Mesendoderm (in vitro differentiated cells): ENCODE data around the gene DERA.

ENCODE experiments used
- DNase-seq: peaks from one replicate; pipeline ENCODE4 v3.0.0; 2013
- H2AK5ac ChIP-seq: 2 replicates; pipeline ENCODE4 v1.6.1; 2013; ENCODE audit warnings: low read length, inconsistent platforms
- H2BK120ac ChIP-seq: 2 replicates; pipeline ENCODE4 v1.6.1; 2013; ENCODE audit warnings: low read depth, mild to moderate bottlenecking, low read length, moderate library complexity, mixed read lengths
- H2BK15ac ChIP-seq: replicated peaks from 2 replicates; pipeline ENCODE4 v1.6.1; 2013; ENCODE audit warnings: low read depth, mild to moderate bottlenecking, moderate library complexity
- H2BK5ac ChIP-seq: 2 replicates; pipeline ENCODE4 v1.6.1; 2013; ENCODE audit warnings: low read length, inconsistent platforms
- H3K18ac ChIP-seq: 2 replicates; pipeline ENCODE4 v1.6.1; 2013; ENCODE audit warnings: mild to moderate bottlenecking, low read length, mixed read lengths
- H3K23ac ChIP-seq: one replicate; pipeline ENCODE4 v1.6.1; 2013; ENCODE audit warnings: low read length
- H3K27ac ChIP-seq: 2 replicates; pipeline ENCODE4 v1.5.1; 2013; ENCODE audit warnings: low read depth, mild to moderate bottlenecking, inconsistent platforms, low read length, moderate library complexity
- H3K27me3 ChIP-seq: 2 replicates; pipeline ENCODE4 v1.6.1; 2013; ENCODE audit warnings: low read length, control low read depth, mild to moderate bottlenecking, inconsistent platforms; ENCODE audit not compliant: insufficient read depth, poor library complexity
- H3K36me3 ChIP-seq: 2 replicates; pipeline ENCODE4 v1.6.1; 2013; ENCODE audit warnings: low read length, inconsistent platforms; ENCODE audit not compliant: control insufficient read depth, insufficient read depth
- H3K4ac ChIP-seq: one replicate; pipeline ENCODE4 v1.6.1; 2013; ENCODE audit warnings: low read depth, mild to moderate bottlenecking, low read length, moderate library complexity
- H3K4me1 ChIP-seq: 2 replicates; pipeline ENCODE4 v1.6.1; 2013; ENCODE audit warnings: low read depth, low read length, inconsistent platforms; ENCODE audit not compliant: control insufficient read depth
- H3K4me2 ChIP-seq: 2 replicates; pipeline ENCODE4 v1.6.1; 2013; ENCODE audit warnings: low read length
- H3K4me3 ChIP-seq: 2 replicates; pipeline ENCODE4 v1.5.1; 2013; ENCODE audit warnings: mild to moderate bottlenecking, low read length
- H3K56ac ChIP-seq: one replicate; pipeline ENCODE4 v1.6.1; 2013; ENCODE audit warnings: low read length
- H3K79me1 ChIP-seq: 2 replicates; pipeline ENCODE4 v1.6.1; 2013; ENCODE audit warnings: low read length, inconsistent platforms
- H3K79me2 ChIP-seq: 2 replicates; pipeline ENCODE4 v1.6.1; 2013; ENCODE audit warnings: mild to moderate bottlenecking, low read length; ENCODE audit not compliant: control insufficient read depth, insufficient read depth
- H3K9ac ChIP-seq: 2 replicates; pipeline ENCODE4 v1.6.1; 2013; ENCODE audit warnings: low read length, inconsistent platforms
- H4K5ac ChIP-seq: one replicate; pipeline ENCODE4 v1.6.1; 2013; ENCODE audit warnings: low read length
- H4K8ac ChIP-seq: one replicate; pipeline ENCODE4 v1.6.1; 2013; ENCODE audit warnings: low read depth, mild to moderate bottlenecking, control low read depth, low read length, moderate library complexity
- WGBS: extraction: QIAGEN DNeasy Blood & Tissue Kit; methylation state at CpG from one replicate; pipeline ENCODE4 v1.1.7; 2013; ENCODE audit warnings: low lambda C conversion rate, missing lambda C conversion rate; ENCODE audit not compliant: insufficient coverage; ENCODE audit errors: extremely low coverage; 5-methylcytosine and 5-hydroxymethylcytosine counted together

The DERA gene

GRCh38 chr12:16086462-16086861 lies 175.3 kb downstream of the DERA start:
- Histone ChIP-seq H3K4me2 (no peak overlapping the region), H3K27ac (no peak overlapping the region), H2BK120ac (no peak overlapping the region), H3K9ac (no peak overlapping the region), H3K27me3 (no peaks in the 10 kb centered on the region), H3K18ac (no peak overlapping the region), H2BK15ac (no peak overlapping the region), H4K8ac (no peak overlapping the region), H3K4ac (no peak overlapping the region), H3K4me1 (no peaks in the 10 kb centered on the region), H2BK5ac (no peak overlapping the region), H3K36me3 (no peaks in the 10 kb centered on the region), H3K79me1 (no peaks in the 10 kb centered on the region), H3K4me3 (no peak overlapping the region), H3K23ac (no peak overlapping the region), H2AK5ac (no peak overlapping the region), H3K56ac (no peak overlapping the region), H4K5ac (no peak overlapping the region), H3K79me2 (no peaks in the 10 kb centered on the region)
- no CpG with 5 or more reads among the region's 8 CpGs for WGBS
- no peak for DNase-seq

DNA sequence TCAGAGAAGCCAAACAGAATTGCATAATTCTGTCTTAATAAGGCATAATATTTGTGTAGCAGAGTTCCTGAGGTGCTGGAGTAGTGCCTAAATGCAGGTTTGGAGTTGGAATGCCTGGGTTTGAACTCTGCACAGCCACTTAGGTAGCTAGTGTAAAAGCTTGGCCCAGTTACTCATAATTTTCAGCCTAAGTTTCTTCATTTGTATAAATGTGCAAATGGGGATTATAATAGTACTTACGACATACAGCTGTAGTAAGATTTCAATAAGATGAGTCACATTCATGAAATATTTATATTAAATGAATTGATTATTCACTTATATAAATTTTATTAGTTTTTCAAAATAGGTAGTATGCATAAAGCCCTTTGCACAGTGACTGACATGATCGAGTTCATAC lies 175.8 kb downstream of the DERA start:
- no peak overlapping the region for H3K23ac ChIP-seq
- no CpG with 5 or more reads among the region's 2 CpGs for WGBS
- H3K4me1 ChIP-seq = no peaks in the 10 kb centered on the region
- H3K9ac ChIP-seq = no peak overlapping the region
- no peaks in the 10 kb centered on the region for H3K79me1 ChIP-seq
- H3K27me3 ChIP-seq = no peaks in the 10 kb centered on the region
- H3K4ac ChIP-seq = no peak overlapping the region
- no peak overlapping the region for H2BK120ac ChIP-seq
- H3K56ac ChIP-seq = no peak overlapping the region
- H3K4me2 ChIP-seq = no peak overlapping the region
- H3K4me3 ChIP-seq = no peak overlapping the region
- no peak overlapping the region for H2BK15ac ChIP-seq
- no peak overlapping the region for H4K5ac ChIP-seq
- H3K18ac ChIP-seq = no peak overlapping the region
- no peak overlapping the region for H2AK5ac ChIP-seq
- H3K27ac ChIP-seq = no peak overlapping the region
- no peak overlapping the region for H4K8ac ChIP-seq
- DNase-seq = no peak
- H2BK5ac ChIP-seq = no peak overlapping the region
- no peaks in the 10 kb centered on the region for H3K36me3 ChIP-seq
- H3K79me2 ChIP-seq = no peaks in the 10 kb centered on the region
